Measurements from ENCODE around the gene GAS7.

GRCh38 chr17:10172778-10173177 lies 25.6 kb downstream of the GAS7 start:
- no peak for TF ChIP-seq EZH2phosphoT487 (IDR thresholded peaks at IDR 0.05; ENCODE audit: borderline replicate concordance)
- no peak for TF ChIP-seq SIN3A (IDR thresholded peaks at IDR 0.05; ENCODE audit: low read depth)
- no peak for TF ChIP-seq POLR2A (IDR thresholded peaks at IDR 0.05; ENCODE audit: borderline replicate concordance, extremely low read depth, insufficient read depth, insufficient read length)
- TF ChIP-seq CTCF (IDR thresholded peaks at IDR 0.05 in 2 of 3, conservative IDR thresholded peaks at IDR 0.05 in 1 of 3; ENCODE audit: borderline replicate concordance in 1 of 3, insufficient read depth in 1 of 3, low read depth in 2 of 3, low read length in 2 of 3) = no peak
- no peak for TF ChIP-seq ZNF274 (IDR thresholded peaks at IDR 0.05; ENCODE audit: low read depth, low read length)
- no peak for TF ChIP-seq MAX (IDR thresholded peaks at IDR 0.05)
- no peak for TF ChIP-seq RAD21 (IDR thresholded peaks at IDR 0.05; ENCODE audit: low read depth)
- TF ChIP-seq FOSL1 (IDR thresholded peaks at IDR 0.05; ENCODE audit: low read depth) = no peak
- TF ChIP-seq EZH2 (IDR thresholded peaks at IDR 0.05) = no peak

All from HCT116 (cell line).